DLD1 (cell line): ENCODE data around the gene ABI3BP.

Experiments used
- in situ Hi-C: cut with HindIII; loops from 2 replicates; pipeline ENCODE4 v1.10.0; 2017; ENCODE audit warnings: low sequenced_read_pairs

The ABI3BP gene

GRCh38 chr3:100744671-100745070 lies 248.6 kb downstream of the ABI3BP start:
- in situ Hi-C loops: no loop called here

DNA sequence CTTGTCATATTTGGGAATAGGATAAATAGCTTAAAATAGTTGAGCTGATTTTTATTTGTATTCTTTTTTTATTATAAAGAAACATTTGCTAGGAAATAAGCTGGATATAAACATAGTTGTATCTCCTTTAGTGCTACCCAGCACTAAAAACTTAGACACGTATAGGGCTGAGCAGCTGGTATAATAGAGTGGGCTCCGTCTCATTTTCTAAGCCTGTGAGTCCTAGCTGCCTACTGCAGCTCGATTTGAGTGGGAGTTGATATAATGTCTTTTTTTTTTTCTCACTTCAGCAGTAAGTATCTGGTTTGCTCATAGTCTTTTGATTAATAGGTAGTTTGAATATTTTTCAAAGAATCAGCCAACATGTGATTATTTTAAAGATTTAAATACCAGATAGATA lies 249.7 kb downstream of the ABI3BP start:
- in situ Hi-C loops: no loop called here

DNA sequence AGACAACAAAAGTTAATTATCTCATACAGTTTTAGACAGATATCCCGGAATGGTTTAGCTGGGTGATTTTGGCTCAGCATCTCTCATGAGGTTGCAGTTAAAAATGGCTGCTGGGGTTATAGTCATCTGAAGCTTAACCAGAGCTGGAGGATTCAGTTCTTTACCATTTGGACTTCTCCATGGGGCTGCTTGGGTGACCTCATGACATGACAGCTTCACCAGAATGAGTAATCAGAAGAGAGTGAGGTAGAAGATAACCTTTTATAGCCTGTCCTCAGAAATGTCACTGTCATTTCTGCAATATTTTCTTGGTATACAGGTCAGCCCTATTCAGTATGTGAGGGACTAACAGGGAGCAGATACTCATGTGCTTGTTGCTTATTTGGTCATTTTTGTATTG lies 253.0 kb downstream of the ABI3BP start:
- in situ Hi-C loops: no loop called here

DNA sequence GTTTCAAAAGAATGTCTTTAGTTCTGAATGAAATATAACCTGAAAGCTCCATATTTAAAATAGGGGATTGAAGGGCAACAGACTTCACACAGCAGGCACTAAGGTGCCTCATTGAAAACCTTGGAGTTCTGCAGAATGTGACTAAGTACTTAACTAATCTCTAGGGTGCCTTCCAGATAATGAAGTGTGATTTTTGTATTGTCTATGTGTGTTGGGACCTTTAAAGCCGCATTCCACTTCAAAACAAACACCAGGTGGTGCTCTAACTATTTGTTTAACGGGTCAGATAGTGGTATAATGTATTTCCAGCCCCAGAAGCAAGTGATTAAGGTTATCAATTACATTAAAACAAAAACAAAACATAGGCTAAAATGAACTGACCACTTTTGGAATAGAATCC lies 255.9 kb downstream of the ABI3BP start:
- in situ Hi-C loops: no loop called here

GRCh38 chr3:100732435-100732834 lies 260.8 kb downstream of the ABI3BP start:
- in situ Hi-C loops: no loop called here

- in situ Hi-C loops: no loop called here
Observed at GRCh38 chr3:100730524-100730923, 262.7 kb downstream of the ABI3BP start.

DNA sequence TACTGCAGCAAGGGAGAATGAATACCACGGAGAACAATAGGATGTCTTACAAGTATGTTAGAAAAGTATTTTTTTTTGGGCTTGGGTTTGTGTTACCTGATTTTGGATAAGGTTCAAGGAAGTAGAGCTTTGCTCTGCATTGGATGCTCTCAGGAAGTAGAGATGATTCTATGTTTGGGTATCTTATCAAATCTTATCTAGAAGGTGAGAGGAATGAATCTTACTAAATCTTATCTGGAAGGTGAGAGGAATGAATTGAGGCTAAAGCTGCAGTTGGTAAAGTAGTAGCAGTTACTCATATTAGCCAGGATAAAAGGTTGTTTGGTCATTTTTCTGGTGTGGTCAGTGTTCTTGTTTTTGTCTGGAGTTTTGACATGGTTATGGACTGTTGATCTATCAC lies 266.5 kb downstream of the ABI3BP start:
- in situ Hi-C loops: no loop called here

GRCh38 chr3:100725935-100726513 lies 267.2 kb downstream of the ABI3BP start:
- in situ Hi-C loops: no loop called here

- in situ Hi-C loops: no loop called here
Observed at GRCh38 chr3:100720426-100720825, 272.8 kb downstream of the ABI3BP start.

DNA sequence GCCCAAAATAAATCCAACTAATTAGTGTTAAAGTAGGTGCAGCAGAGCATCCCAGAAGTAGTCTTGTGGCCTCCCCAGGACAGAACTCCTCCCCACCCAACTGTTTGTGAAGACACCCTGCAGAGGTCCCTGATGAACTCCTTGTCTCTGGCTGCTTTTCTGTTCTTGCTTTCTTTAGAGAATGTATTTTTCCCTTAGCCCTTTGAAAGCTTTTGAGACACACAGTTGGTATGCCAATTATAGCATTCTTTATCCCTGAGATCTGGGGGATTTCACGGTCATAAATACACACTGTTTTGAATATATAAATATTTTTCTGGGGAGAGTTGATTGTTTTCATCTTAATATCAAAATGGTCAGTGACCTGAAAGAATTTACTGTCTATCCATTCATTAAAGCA lies 274.1 kb downstream of the ABI3BP start:
- in situ Hi-C loops: no loop called here

- in situ Hi-C loops: no loop called here
Observed at GRCh38 chr3:100717637-100718487, 275.4 kb downstream of the ABI3BP start.

DNA sequence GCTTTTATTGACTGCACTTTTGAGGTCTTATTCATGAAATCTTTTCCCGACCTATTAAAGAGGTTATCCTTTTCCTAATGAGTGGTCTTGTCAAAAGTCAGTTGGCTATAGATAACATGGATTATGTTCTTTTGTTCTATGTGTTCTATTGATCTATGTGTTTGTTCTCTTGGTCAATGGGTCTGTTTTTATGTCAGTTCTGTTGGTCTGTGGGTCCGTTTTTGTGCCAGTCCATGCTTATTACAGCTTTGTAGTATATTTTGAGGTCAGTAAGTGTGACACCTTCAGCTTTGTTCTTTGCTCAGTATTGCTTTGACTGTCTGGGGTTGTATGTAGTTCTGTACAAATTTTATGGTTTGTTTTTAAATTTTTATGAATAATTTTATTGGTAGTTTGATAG lies 276.2 kb downstream of the ABI3BP start:
- in situ Hi-C loops: no loop called here

DNA sequence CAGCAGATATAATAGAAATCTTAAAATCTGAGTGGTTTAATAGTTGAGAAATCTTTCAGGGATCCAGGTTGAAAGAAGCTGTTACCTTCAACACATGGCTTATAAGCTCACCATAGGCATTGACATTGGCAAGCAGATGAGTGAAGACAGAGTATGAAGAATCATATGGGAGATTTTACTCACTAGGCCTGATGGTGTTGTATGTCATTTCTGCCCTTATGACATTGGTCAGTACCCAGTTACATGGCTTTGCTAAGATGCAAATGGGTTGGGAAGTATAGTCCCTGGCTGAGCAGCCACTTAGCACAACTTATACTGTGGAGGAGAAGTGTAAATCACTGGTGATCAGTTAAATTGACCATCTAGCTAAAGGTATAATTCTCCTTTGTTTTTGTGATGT lies 278.0 kb downstream of the ABI3BP start:
- in situ Hi-C loops: no loop called here

- in situ Hi-C loops: no loop called here
Observed at GRCh38 chr3:100710261-100710968, 282.8 kb downstream of the ABI3BP start.

DNA sequence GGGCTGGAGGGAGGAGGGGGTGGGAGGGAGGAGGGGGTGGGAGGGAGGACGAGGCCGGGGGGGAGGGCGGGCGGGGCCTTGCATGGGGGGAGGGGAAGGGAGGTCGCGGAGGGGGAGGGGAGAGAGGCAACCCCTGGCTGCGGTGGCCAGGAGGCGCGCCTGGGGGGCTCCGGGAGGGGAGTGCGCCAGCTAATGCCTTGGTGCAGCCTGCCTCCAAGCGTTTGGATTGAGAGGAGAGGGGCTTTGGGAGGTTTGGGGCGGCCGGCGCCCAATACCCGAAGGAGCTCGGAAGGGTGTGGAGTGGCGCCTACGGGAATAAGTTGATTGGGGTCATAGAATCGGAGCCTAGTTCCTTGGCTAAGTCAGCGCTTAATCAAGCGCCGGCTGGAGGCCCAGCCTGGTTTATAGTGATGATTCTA lies 283.4 kb downstream of the ABI3BP start:
- in situ Hi-C loops: no loop called here

- in situ Hi-C loops: no loop called here
Observed at GRCh38 chr3:100708989-100709841, 284.0 kb downstream of the ABI3BP start, which contains the start of gene TFG. TSS of gene TFG (plus strand) at chr3:100709494. CDS start at chr3:100713686, 4,192 bp downstream.

- in situ Hi-C loops: no loop called here
Observed at GRCh38 chr3:100708644-100708988, 284.6 kb downstream of the ABI3BP start.

- in situ Hi-C loops: no loop called here
Observed at GRCh38 chr3:100706365-100706764, 286.9 kb downstream of the ABI3BP start.

GRCh38 chr3:100703865-100704264 lies 289.4 kb downstream of the ABI3BP start:
- in situ Hi-C loops: no loop called here

DNA sequence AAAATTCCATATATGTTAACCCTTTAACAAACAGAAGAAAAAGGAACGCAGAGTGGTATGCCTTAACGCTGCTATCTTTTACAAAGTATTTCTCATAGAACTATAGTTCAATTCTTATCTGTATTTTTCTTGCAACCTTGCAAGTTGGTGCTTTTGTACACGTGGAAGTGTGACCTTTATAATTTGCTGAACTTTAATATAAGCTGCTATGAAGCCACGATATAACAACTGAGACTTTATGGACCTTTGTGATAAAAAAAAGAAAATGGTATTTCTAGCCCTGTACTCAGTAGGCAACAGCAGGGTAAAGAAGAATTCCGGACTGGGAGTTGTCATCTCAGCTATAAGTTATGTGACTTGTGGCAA lies 290.3 kb downstream of the ABI3BP start:
- in situ Hi-C loops: no loop called here
